ENCODE measurements around the gene HSD17B12. TPM values are rescaled to one million over a fixed set of nuclear protein-coding genes. Genes with fewer than 3 reads are reported as not detected.

HSD17B12 gene
- total and polyA plus RNA-seq, 2 of the 8 experiments (the other 6 are each of a cell fraction or from before 2014, with no cell fraction given), result 46.0 to 121 TPM

DNA sequence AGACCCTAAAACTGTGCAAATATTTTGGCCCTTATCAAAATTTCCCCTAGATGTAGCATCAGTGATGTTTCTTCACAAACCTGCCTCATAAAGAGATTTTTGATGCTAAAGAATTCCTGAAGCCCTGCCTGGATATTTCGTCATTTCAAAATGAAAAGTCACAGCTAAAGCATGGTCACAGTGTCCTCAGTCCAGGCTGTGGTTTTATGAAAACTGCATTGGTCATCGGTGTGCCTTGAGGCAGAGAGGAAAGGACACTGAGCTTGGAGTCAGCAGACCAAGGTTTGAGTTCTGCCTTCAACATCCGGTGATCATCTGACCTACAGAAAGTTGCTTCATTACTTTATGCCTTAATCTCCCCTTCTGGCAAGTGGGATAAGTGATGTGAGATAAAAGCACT is 165.3 kb downstream of the HSD17B12 start (continued):
- TF ChIP-seq, protein P1, sequence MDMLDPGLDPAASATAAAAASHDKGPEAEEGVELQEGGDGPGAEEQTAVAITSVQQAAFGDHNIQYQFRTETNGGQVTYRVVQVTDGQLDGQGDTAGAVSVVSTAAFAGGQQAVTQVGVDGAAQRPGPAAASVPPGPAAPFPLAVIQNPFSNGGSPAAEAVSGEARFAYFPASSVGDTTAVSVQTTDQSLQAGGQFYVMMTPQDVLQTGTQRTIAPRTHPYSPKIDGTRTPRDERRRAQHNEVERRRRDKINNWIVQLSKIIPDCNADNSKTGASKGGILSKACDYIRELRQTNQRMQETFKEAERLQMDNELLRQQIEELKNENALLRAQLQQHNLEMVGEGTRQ (IDR thresholded peaks at IDR 0.05; ENCODE audit: low read length), result no peak

Data from H1 (cell line).